Fibroblast of pulmonary artery (primary cell): ENCODE measurements around the gene IWS1.
A peak's percentile ranks its signal among the peaks of the same experiment; 100 is the strongest.
"Not testable (repeated sequence)": the region's sequence is repeated elsewhere in the genome, so short reads cannot be mapped to it uniquely, and the experiment has no call there.

ENCODE experiments used
- DNase-seq: peaks from one replicate; pipeline ENCODE4 v3.0.0-alpha.2; 2010; ENCODE audit warnings: low read depth
- H3K4me3 ChIP-seq: replicated peaks from 2 replicates; pipeline ENCODE4 v1.5.1; 2011; ENCODE audit warnings: low read depth, mild to moderate bottlenecking, control low read depth, low read length, moderate library complexity
- TF ChIP-seq, protein P1 (sequence below): IDR thresholded peaks from 2 replicates; pipeline ENCODE4 v1.5.1; 2011; ENCODE audit warnings: mild to moderate bottlenecking, control low read depth, low read length, inconsistent platforms; ENCODE audit errors: missing control alignments

IWS1 gene

DNA sequence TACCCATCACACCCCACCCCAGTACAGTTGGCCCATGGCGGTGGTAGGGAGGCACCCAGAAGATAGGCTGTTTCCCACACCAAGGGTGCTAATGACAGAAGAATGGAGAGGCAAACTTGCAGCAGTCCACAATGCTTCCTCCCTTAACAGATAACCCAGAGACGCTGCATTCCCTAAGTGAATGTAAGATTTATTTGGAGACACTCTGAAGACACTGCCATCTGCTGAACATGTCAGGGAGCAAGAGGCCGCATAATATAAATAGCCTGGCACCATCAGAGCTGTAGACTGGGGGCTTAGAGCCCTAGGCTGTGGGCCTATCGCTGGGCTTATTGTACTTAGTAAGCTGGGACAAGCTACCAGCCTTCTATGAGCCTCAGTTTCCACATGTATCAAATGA is 2.2 kb upstream of the IWS1 start:
- H3K4me3 ChIP-seq, result no peak overlapping the region
- no peak for DNase-seq
- TF ChIP-seq, protein P1, sequence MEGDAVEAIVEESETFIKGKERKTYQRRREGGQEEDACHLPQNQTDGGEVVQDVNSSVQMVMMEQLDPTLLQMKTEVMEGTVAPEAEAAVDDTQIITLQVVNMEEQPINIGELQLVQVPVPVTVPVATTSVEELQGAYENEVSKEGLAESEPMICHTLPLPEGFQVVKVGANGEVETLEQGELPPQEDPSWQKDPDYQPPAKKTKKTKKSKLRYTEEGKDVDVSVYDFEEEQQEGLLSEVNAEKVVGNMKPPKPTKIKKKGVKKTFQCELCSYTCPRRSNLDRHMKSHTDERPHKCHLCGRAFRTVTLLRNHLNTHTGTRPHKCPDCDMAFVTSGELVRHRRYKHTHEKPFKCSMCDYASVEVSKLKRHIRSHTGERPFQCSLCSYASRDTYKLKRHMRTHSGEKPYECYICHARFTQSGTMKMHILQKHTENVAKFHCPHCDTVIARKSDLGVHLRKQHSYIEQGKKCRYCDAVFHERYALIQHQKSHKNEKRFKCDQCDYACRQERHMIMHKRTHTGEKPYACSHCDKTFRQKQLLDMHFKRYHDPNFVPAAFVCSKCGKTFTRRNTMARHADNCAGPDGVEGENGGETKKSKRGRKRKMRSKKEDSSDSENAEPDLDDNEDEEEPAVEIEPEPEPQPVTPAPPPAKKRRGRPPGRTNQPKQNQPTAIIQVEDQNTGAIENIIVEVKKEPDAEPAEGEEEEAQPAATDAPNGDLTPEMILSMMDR, result no peak

DNA sequence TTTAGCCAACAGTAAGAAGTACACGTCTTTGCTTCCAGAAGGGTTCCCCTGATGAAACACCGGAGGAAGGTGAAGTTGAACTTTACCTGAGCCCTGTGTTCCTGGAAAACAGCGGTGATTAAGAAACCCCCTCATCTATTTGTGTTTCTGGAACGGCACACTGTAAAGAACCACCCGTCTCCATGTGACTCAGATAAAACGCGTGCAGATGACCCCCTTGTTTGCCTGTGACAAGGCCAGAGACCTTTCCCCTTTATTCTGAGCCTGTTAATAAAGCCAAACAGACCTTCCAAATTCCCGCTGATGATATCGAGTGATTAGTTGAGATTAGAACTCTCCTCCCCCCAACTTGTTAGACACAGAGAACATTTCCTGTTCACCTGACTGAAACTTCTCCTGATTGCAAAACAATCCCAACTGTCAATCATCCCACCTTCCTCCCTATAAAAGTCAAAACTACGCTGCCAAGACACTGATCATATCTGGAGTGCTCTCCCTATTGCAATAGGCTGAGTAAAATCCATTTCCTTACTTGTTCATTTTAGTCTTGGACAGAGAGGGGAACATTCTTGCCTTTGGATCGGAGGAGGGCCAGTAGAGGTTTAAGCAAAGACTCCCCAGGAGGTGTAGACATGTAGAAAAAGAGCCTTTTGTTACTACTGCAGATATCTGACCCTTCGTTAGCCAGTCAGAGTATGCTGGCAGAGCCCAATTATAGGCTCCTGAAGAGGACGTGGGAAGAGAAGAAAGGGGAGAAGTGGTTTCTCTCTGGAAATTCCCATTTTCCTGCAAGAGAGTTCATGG is 914 bp upstream of the IWS1 start:
- DNase-seq, result no peak
- TF ChIP-seq, protein P1, result no peak
- H3K4me3 ChIP-seq, result peak overlapping the region; percentile 82

DNA sequence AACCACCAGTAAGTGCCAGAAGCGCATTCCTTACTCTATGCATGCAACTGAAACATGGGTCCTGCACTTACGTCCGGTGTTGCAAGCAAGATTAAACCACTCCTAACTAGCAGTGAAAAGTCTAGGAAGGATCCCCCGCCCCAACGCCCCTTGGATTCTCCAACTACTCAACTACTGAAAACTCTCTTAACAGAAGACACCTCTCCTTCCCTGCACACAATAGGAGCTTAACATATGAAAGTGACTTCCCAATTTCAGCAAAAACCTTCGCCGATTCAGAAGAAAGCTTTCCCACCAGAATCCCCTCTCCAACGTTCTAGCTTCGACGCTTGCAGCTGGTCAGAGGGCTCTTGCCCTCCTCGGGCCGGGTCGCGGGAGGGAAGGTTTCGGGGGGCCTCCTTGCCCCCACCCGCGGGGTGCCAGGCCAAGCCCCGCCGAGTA is 578 bp downstream of the IWS1 start:
- TF ChIP-seq, protein P1, result no peak
- peak overlapping the region; percentile 82 for H3K4me3 ChIP-seq
- peak; percentile 74 for DNase-seq

DNA sequence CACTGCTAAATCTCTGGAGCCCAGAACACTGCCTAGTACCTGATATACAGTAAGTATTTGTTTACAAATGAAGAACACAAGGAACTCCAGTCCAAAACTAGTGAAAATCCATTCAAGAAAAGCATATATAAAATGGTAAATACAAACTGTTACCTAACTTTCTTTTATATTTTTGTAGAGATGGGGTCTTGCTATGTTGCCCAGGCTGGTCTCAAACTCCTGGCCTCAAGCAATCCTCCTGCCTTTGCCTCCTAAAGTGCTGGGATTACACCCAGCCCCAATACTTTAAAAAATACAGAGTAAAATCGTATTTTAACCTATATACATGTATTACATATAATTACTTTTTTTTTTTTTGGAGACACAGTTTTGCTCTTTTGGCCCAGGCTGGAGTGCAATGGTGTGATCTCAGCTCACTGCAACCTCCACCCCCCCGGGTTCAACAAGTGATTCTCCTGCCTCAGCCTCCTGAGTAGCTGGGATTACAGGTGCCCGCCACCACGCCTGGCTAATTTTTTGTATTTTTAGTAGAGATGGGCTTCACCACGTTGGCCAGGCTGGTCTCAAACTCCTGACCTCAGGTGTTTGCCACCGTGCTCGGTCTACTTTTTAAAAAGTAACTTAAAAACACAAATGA is 2.0 kb downstream of the IWS1 start:
- not testable (repeated sequence) for H3K4me3 ChIP-seq

DNA sequence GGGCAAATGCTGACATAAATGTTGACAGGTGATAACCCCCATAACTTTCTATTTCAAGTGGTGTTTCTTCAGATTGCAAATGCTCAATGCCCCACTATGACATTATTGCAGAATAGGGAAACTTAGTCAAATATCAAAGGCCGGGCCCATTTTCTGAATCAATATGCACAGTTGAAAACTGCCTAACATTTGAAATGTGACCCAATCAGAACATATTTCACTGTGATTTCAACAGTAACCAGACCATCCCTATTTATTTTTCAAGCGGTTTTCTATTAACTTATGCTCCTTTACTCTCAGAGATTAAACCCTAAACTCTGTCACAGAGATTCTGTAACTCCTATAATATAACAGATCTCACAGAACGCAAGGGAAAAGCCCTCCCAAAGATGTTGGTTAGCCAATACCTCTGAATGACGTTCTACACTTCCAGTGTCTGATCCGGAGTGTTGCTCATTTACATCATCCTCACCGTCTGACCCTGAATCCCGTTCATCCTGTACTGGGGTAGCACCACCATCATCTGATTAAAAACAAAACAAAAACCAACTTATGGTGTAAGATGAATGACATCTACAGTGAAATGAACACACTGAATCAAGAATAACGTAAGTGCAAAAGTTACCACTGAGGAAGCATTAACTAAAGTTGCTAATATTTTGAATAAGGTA is 2.9 kb downstream of the IWS1 start:
- no peak overlapping the region for H3K4me3 ChIP-seq
- TF ChIP-seq, protein P1, result no peak
- no peak for DNase-seq

More for the DNA sequence above, 2.0 kb downstream of the IWS1 start:
- not testable (repeated sequence) for DNase-seq

DNA sequence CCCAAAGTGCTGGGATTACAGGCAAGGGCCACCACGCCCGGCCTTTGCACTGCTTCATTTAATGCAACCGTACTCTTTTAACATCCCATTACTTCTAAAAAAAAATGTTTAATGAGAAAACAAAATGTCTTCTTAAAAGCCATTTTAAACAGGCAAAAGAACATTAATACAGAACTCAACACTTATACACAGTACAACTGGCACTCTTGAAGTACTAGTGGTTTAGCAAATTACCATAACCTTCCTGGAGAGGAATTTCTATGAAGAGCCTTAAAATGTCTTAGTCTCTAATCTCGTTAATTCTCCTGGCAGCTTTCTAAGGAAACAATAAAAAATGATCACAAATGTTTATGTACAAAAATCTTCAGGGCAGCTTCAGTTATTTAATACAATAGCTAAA is 5.9 kb downstream of the IWS1 start:
- no peak for DNase-seq
- TF ChIP-seq, protein P1, result no peak
- no peak overlapping the region for H3K4me3 ChIP-seq

DNA sequence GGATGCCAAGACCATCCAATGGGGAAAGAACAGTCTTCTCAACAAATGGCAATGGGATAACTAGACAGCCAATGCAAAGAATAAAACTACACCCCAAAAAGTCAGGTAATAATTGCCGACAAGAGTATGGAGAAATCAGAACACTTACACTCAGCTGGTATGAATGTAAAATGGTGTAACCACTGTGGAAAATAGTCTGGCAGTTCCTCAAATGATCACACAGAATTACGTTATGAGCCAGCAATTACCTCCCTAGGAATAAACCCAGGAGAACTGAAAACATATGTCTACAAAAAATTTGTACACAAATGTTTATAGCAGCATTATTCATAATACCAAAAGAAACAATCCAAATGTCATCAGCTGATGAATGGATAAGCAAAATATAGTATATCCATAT is 8.8 kb downstream of the IWS1 start:
- no peak overlapping the region for H3K4me3 ChIP-seq
- DNase-seq, result no peak
- TF ChIP-seq, protein P1, result no peak
